DOHH2 (cell line): ENCODE measurements around the gene TRAF3.
A peak's percentile ranks its signal among the peaks of the same experiment; 100 is the strongest.

Experiments
- H3F3A ChIP-seq: fragments of 200-600 bp; sonication (generic), shearing (Covaris generic); 2 replicates; pipeline ENCODE4 v1.6.0; 2016; ENCODE audit warnings: antibody characterized with exemption, mild to moderate bottlenecking; ENCODE audit not compliant: control insufficient read depth, insufficient read depth
- H3K27ac ChIP-seq: fragments of 200-600 bp; sonication (generic); 2 replicates; pipeline ENCODE4 v1.5.1; 2014; ENCODE audit warnings: low read depth, mild to moderate bottlenecking, low read length, moderate library complexity
- H3K27me3 ChIP-seq: fragments of 200-600 bp; sonication (generic); 2 replicates; pipeline ENCODE4 v1.6.1; 2014; ENCODE audit warnings: mild to moderate bottlenecking, low read length, mixed read lengths; ENCODE audit not compliant: control insufficient read depth
- H3K36me3 ChIP-seq: fragments of 200-600 bp; sonication (generic); 2 replicates; pipeline ENCODE4 v1.6.1; 2014; ENCODE audit warnings: mild to moderate bottlenecking, low read length, moderate library complexity, mixed read lengths; ENCODE audit not compliant: control insufficient read depth
- H3K4me1 ChIP-seq: fragments of 200-600 bp; sonication (generic); 2 replicates; pipeline ENCODE4 v1.6.1; 2014; ENCODE audit warnings: mild to moderate bottlenecking, low read length, mixed read lengths; ENCODE audit not compliant: control insufficient read depth
- H3K4me2 ChIP-seq: fragments of 200-600 bp; sonication (generic); 2 replicates; pipeline ENCODE4 v1.6.0; 2014; ENCODE audit warnings: mild to moderate bottlenecking, low read length, moderate library complexity
- H3K4me3 ChIP-seq: fragments of 200-600 bp; sonication (generic); 2 replicates; pipeline ENCODE4 v1.5.1; 2014; ENCODE audit warnings: mild to moderate bottlenecking, low read length, mixed read lengths
- H3K79me2 ChIP-seq: fragments of 200-600 bp; sonication (generic); 2 replicates; pipeline ENCODE4 v1.6.1; 2014; ENCODE audit warnings: mild to moderate bottlenecking, low read length, mixed read lengths; ENCODE audit not compliant: control insufficient read depth
- H3K9me2 ChIP-seq: fragments of 200-600 bp; sonication (generic); replicated peaks from 2 replicates; pipeline ENCODE4 v1.6.1; 2014; ENCODE audit warnings: mild to moderate bottlenecking, low read length, mixed read lengths; ENCODE audit not compliant: control insufficient read depth
- H3K9me3 ChIP-seq: fragments of 200-600 bp; sonication (generic); 2 replicates; pipeline ENCODE4 v1.6.1; 2014; ENCODE audit warnings: antibody characterized with exemption, low read length, mixed read lengths; ENCODE audit not compliant: control insufficient read depth, insufficient read depth
- H4K20me1 ChIP-seq: fragments of 200-600 bp; sonication (generic); 2 replicates; pipeline ENCODE4 v1.6.0; 2014; ENCODE audit warnings: low read depth, mild to moderate bottlenecking, antibody characterized with exemption, low read length, moderate library complexity; ENCODE audit not compliant: control insufficient read depth, insufficient read depth
- CTCF ChIP-seq: fragments of 200-600 bp; sonication (generic); IDR thresholded peaks from one replicate; pipeline ENCODE4 v1.5.1; 2014; ENCODE audit warnings: antibody characterized with exemption, mild to moderate bottlenecking, low read depth, low read length; ENCODE audit not compliant: poor library complexity, severe bottlenecking
- EZH2phosphoT487 ChIP-seq: fragments of 200-600 bp; sonication (generic); IDR thresholded peaks from 2 replicates; pipeline ENCODE4 v1.6.1; 2017; ENCODE audit warnings: borderline replicate concordance, mild to moderate bottlenecking, antibody characterized with exemption, low read length, moderate library complexity, mixed read lengths

Gene TRAF3

GRCh38 chr14:102913341-102914211 is 136.3 kb downstream of the TRAF3 start:
- Histone ChIP-seq H3F3A (no peaks in the 10 kb centered on the region; the same call in 1 of the 2 replicates), H4K20me1 (no peaks in the 10 kb centered on the region), H3K9me2 (no peaks in the 10 kb centered on the region), H3K79me2 (no peaks in the 10 kb centered on the region), H3K9me3 (no peaks in the 10 kb centered on the region), H3K36me3 (no peaks in the 10 kb centered on the region), H3K4me2 (peak overlapping the region; percentile 10; the same call in 1 of the 2 replicates), H3K4me3 (no peak overlapping the region), H3K4me1 (peaks cover 48% of the 10 kb centered on the region), H3K27ac (no peak overlapping the region), H3K27me3 (no peaks in the 10 kb centered on the region)
- no peak for TF ChIP-seq EZH2phosphoT487
- no peak for TF ChIP-seq CTCF

GRCh38 chr14:102914474-102915291 is 137.4 kb downstream of the TRAF3 start:
- Histone ChIP-seq H3K4me1 (peaks cover 48% of the 10 kb centered on the region), H3K79me2 (no peaks in the 10 kb centered on the region), H3K27me3 (no peaks in the 10 kb centered on the region), H3K9me2 (no peaks in the 10 kb centered on the region), H3K9me3 (no peaks in the 10 kb centered on the region), H3K4me2 (peak overlapping the region; percentile 10; the same call in 1 of the 2 replicates), H3K36me3 (no peaks in the 10 kb centered on the region), H3F3A (no peaks in the 10 kb centered on the region; the same call in 1 of the 2 replicates), H4K20me1 (no peaks in the 10 kb centered on the region), H3K27ac (no peak overlapping the region), H3K4me3 (no peak overlapping the region)
- TF ChIP-seq EZH2phosphoT487 = no peak
- TF ChIP-seq CTCF = no peak

- Histone ChIP-seq H3F3A (no peaks in the 10 kb centered on the region; the same call in 1 of the 2 replicates), H3K27ac (no peak overlapping the region), H3K4me2 (no peak overlapping the region), H4K20me1 (no peaks in the 10 kb centered on the region), H3K27me3 (no peaks in the 10 kb centered on the region), H3K4me3 (no peak overlapping the region), H3K79me2 (no peaks in the 10 kb centered on the region), H3K9me3 (no peaks in the 10 kb centered on the region; the same call in 1 of the 2 replicates), H3K9me2 (no peaks in the 10 kb centered on the region), H3K4me1 (peaks cover 48% of the 10 kb centered on the region), H3K36me3 (no peaks in the 10 kb centered on the region)
- no peak for TF ChIP-seq CTCF
- no peak for TF ChIP-seq EZH2phosphoT487
Measured at GRCh38 chr14:102915292-102916110, 138.3 kb downstream of the TRAF3 start.
